Right renal cortex interstitium (tissue), 3 donors: Measurements from ENCODE around the gene PQBP1. TPM values are rescaled to one million over a fixed set of nuclear protein-coding genes. Genes with fewer than 3 reads are reported as not detected.

Experiments
- polyA plus RNA-seq, 3 donors: library from polyadenylated mRNA; unstranded; fragments of 120-200 nt; gene quantifications; one replicate each; pipeline ENCODE4 v1.2.1, GENCODE V29; 2013; ENCODE audit not compliant: insufficient read length in 3 of 3

The PQBP1 gene
- polyA plus RNA-seq, 3 donors = 75.1 to 78.8 (median 75.8) TPM

Other genes starting within 250 kb of the PQBP1 start
- 1 to 10 TPM; 2.8 to 3.0 (median 2.9) TPM for gene WAS, start 214.1 kb upstream of the PQBP1 start, polyA plus RNA-seq
- 1 to 10 TPM; 5.7 to 6.5 (median 6.0) TPM for gene SUV39H1, start 201.2 kb upstream of the PQBP1 start, polyA plus RNA-seq
- 1 to 10 TPM; 1.1 to 2.8 (median 1.5) TPM for gene GLOD5, start 136.2 kb upstream of the PQBP1 start, polyA plus RNA-seq
- under 1 TPM; 0.40 to 0.74 (median 0.74) TPM for gene GATA1, start 111.3 kb upstream of the PQBP1 start, polyA plus RNA-seq
- 100 to 1,000 TPM; 140 to 164 (median 141) TPM for gene HDAC6, start 95.9 kb upstream of the PQBP1 start, polyA plus RNA-seq
- gene ERAS, start 71.4 kb upstream of the PQBP1 start, polyA plus RNA-seq = under 1 TPM in 1 of 3 donors, not detected in 2; 0.12 TPM
- gene PCSK1N, start 62.3 kb upstream of the PQBP1 start, polyA plus RNA-seq = 10 to 100 TPM in 1 of 3 donors, 1 to 10 TPM in 2; 5.1 to 10.4 (median 6.8) TPM
- 10 to 100 TPM; 33.2 to 43.0 (median 34.5) TPM for gene TIMM17B, start 162 bp upstream of the PQBP1 start, polyA plus RNA-seq
- gene SLC35A2, start 13.7 kb downstream of the PQBP1 start, polyA plus RNA-seq = 10 to 100 TPM; 31.8 to 32.8 (median 32.4) TPM
- 1 to 10 TPM; 5.6 to 6.7 (median 6.2) TPM for gene PIM2, start 21.1 kb downstream of the PQBP1 start, polyA plus RNA-seq
- gene OTUD5, start 59.7 kb downstream of the PQBP1 start, polyA plus RNA-seq = 10 to 100 TPM; 64.4 to 66.9 (median 65.9) TPM
- gene KCND1, start 73.9 kb downstream of the PQBP1 start, polyA plus RNA-seq = 1 to 10 TPM; 2.1 to 2.2 (median 2.1) TPM
- 10 to 100 TPM; 40.6 to 50.6 (median 45.8) TPM for gene GRIPAP1, start 104.3 kb downstream of the PQBP1 start, polyA plus RNA-seq
- gene TFE3, start 145.4 kb downstream of the PQBP1 start, polyA plus RNA-seq = 10 to 100 TPM; 24.9 to 27.9 (median 25.2) TPM
- 1 to 10 TPM; 7.6 to 8.9 (median 8.7) TPM for gene CCDC120, start 161.1 kb downstream of the PQBP1 start, polyA plus RNA-seq
- 10 to 100 TPM; 32.2 to 35.3 (median 32.3) TPM for gene PRAF2, start 176.1 kb downstream of the PQBP1 start, polyA plus RNA-seq
- gene WDR45, start 182.0 kb downstream of the PQBP1 start, polyA plus RNA-seq = 10 to 100 TPM; 58.9 to 60.2 (median 59.4) TPM
- 10 to 100 TPM; 21.8 to 25.8 (median 24.2) TPM for gene GPKOW, start 225.8 kb downstream of the PQBP1 start, polyA plus RNA-seq